ENCODE results near the gene HDAC4. TPM values are rescaled to one million over a fixed set of nuclear protein-coding genes. Genes with fewer than 3 reads are reported as not detected.
A peak's percentile ranks its signal among the peaks of the same experiment; 100 is the strongest.

HDAC4 gene
- total RNA-seq, 1 donor from 2014 or later = 76.6 TPM

GRCh38 chr2:239025951-239026461, 374.8 kb downstream of the HDAC4 start:
- Histone ChIP-seq H3K27me3 (no peaks in the 10 kb centered on the region), H3K4me3 (no peak overlapping the region), H3K27ac (no peak overlapping the region), H3K9me3 (no peaks in the 10 kb centered on the region), H3K36me3 (no peaks in the 10 kb centered on the region), H3K4me1 (peaks cover 15% of the 10 kb centered on the region)
- TF ChIP-seq POLR2A (IDR thresholded peaks at IDR 0.05) (no peak), CTCF (IDR thresholded peaks at IDR 0.05) (no peak), POLR2AphosphoS5 (IDR thresholded peaks at IDR 0.05; ENCODE audit: insufficient read depth in 1 of 2, low read depth in 1 of 2) (no peak)
- intact Hi-C loops (cut with DNase I) = no loop called here
- DNase-seq (ENCODE audit: extremely low spot score in 2 of 2) = no peak

- TF ChIP-seq POLR2A (IDR thresholded peaks at IDR 0.05) (no peak), POLR2AphosphoS5 (IDR thresholded peaks at IDR 0.05; ENCODE audit: insufficient read depth in 1 of 2, low read depth in 1 of 2) (peak in 1 of 2 donors; percentile 50)
- no peak for DNase-seq (ENCODE audit: extremely low spot score in 2 of 2)
- Histone ChIP-seq H3K27ac (no peak overlapping the region), H3K36me3 (no peaks in the 10 kb centered on the region), H3K27me3 (no peaks in the 10 kb centered on the region), H3K4me1 (peaks cover 15% of the 10 kb centered on the region), H3K4me3 (no peak overlapping the region), H3K9me3 (no peaks in the 10 kb centered on the region)
- intact Hi-C loops (cut with DNase I) = no loop called here
Measured at GRCh38 chr2:239025096-239025801, 375.6 kb downstream of the HDAC4 start.

- no peak for TF ChIP-seq CTCF (IDR thresholded peaks at IDR 0.05)
- TF ChIP-seq POLR2AphosphoS5 (IDR thresholded peaks at IDR 0.05; ENCODE audit: insufficient read depth in 1 of 2, low read depth in 1 of 2) = no peak
- no peak for TF ChIP-seq POLR2A (IDR thresholded peaks at IDR 0.05)
- intact Hi-C loops (cut with DNase I) = no loop called here
- Histone ChIP-seq H3K4me1 (peaks cover 15% of the 10 kb centered on the region), H3K4me3 (no peak overlapping the region), H3K27me3 (no peaks in the 10 kb centered on the region), H3K9me3 (no peaks in the 10 kb centered on the region), H3K36me3 (no peaks in the 10 kb centered on the region), H3K27ac (no peak overlapping the region)
- no peak for DNase-seq (ENCODE audit: extremely low spot score in 2 of 2)
Measured at GRCh38 chr2:239024226-239024625, 376.6 kb downstream of the HDAC4 start.

- H3K9me3 ChIP-seq = no peaks in the 10 kb centered on the region
- no peak overlapping the region for H3K4me3 ChIP-seq
- intact Hi-C loops (cut with DNase I) = no loop called here
- no peaks in the 10 kb centered on the region for H3K27me3 ChIP-seq
- H3K36me3 ChIP-seq = no peaks in the 10 kb centered on the region
- peaks cover 15% of the 10 kb centered on the region for H3K4me1 ChIP-seq
- DNase-seq (ENCODE audit: extremely low spot score in 2 of 2) = no peak
- TF ChIP-seq POLR2AphosphoS5 (IDR thresholded peaks at IDR 0.05; ENCODE audit: insufficient read depth in 1 of 2, low read depth in 1 of 2) (no peak), CTCF (IDR thresholded peaks at IDR 0.05) (no peak), POLR2A (IDR thresholded peaks at IDR 0.05) (no peak)
- no peak overlapping the region for H3K27ac ChIP-seq
Measured at GRCh38 chr2:239022437-239023260, 378.2 kb downstream of the HDAC4 start.

- Histone ChIP-seq H3K36me3 (no peaks in the 10 kb centered on the region), H3K4me1 (peaks cover 15% of the 10 kb centered on the region), H3K27me3 (no peaks in the 10 kb centered on the region), H3K4me3 (no peak overlapping the region), H3K27ac (no peak overlapping the region), H3K9me3 (no peaks in the 10 kb centered on the region)
- DNase-seq (ENCODE audit: extremely low spot score in 2 of 2) = no peak
- intact Hi-C loops (cut with DNase I) = no loop called here
- TF ChIP-seq POLR2A (IDR thresholded peaks at IDR 0.05) = no peak
- no peak for TF ChIP-seq POLR2AphosphoS5 (IDR thresholded peaks at IDR 0.05; ENCODE audit: insufficient read depth in 1 of 2, low read depth in 1 of 2)
- no peak for TF ChIP-seq CTCF (IDR thresholded peaks at IDR 0.05)
Measured at GRCh38 chr2:239021651-239022436, 379.0 kb downstream of the HDAC4 start.
